Esophagus muscularis mucosa (tissue), 2 donors: ENCODE data around the gene RAB11FIP4.

Source experiments
- POLR2A ChIP-seq: fragments of 450-650 bp; IDR thresholded peaks from one replicate; pipeline ENCODE4 v1.6.1; 2017; ENCODE audit warnings: antibody characterized with exemption, moderate library complexity, mild to moderate bottlenecking, low read depth
- POLR2AphosphoS5 ChIP-seq, 2 donors: sonication (generic); formaldehyde crosslinking; IDR thresholded peaks; one replicate each; pipeline ENCODE4 v1.6.1; 2017; ENCODE audit warnings: antibody characterized with exemption in 2 of 2

DNA sequence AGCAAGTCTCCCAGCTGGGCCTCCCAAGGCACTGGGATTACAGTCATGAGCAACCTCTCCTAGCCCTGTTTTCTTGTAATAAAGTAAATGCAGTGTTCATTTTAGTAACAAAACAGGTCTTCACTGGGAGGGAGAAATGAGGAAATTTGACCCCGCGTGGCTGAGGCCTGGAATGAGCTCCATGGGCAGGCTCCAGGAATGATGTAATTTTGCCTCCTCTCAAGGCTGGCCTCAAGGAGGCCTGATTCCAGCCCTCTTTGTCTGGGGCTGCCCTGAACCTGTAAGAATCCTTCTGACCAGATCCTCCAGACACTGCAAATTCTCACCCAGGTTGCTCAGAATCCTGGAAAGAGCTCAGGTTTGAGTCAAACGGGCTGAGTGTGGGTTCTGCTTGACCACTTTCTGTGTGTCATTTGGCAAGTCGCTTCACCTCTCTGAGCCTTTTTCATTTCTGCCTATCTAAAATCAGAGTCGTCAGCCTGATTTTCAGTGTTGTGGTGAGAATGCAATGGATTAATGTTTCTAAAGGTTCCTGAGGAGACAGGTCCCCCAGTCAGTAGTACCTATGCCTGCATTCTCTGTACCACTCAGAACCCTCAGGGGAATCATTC is 57.1 kb downstream of the RAB11FIP4 start:
- TF ChIP-seq POLR2AphosphoS5 (IDR thresholded peaks at IDR 0.05) = no peak
- no peak for TF ChIP-seq POLR2A
